ENCODE data around the gene SH3BP5.

The SH3BP5 gene

GRCh38 chr3:15321349-15321748, 11.0 kb downstream of the SH3BP5 start:
- H3K4me3 ChIP-seq (ENCODE audit: low read depth, low read length): no peak overlapping the region
- no peak for TF ChIP-seq CTCF (IDR thresholded peaks at IDR 0.05; ENCODE audit: low read depth, low read length)

GRCh38 chr3:15319575-15319974, 12.8 kb downstream of the SH3BP5 start:
- TF ChIP-seq CTCF (IDR thresholded peaks at IDR 0.05; ENCODE audit: low read depth, low read length): no peak
- H3K4me3 ChIP-seq (ENCODE audit: low read depth, low read length): no peak overlapping the region

- no peak overlapping the region for H3K4me3 ChIP-seq (ENCODE audit: low read depth, low read length)
- TF ChIP-seq CTCF (IDR thresholded peaks at IDR 0.05; ENCODE audit: low read depth, low read length): no peak
Measured at GRCh38 chr3:15319136-15319535, 13.2 kb downstream of the SH3BP5 start.

- TF ChIP-seq CTCF (IDR thresholded peaks at IDR 0.05; ENCODE audit: low read depth, low read length): no peak
Measured at GRCh38 chr3:15318661-15319060, 13.7 kb downstream of the SH3BP5 start.

GRCh38 chr3:15316998-15317435, 15.4 kb downstream of the SH3BP5 start:
- no peak for TF ChIP-seq CTCF (IDR thresholded peaks at IDR 0.05; ENCODE audit: low read depth, low read length)
- no peak overlapping the region for H3K4me3 ChIP-seq (ENCODE audit: low read depth, low read length)

More at GRCh38 chr3:15318661-15319060, 13.7 kb downstream of the SH3BP5 start:
- no peak overlapping the region for H3K4me3 ChIP-seq (ENCODE audit: low read depth, low read length)

GRCh38 chr3:15315003-15315402, 17.4 kb downstream of the SH3BP5 start:
- no peak for TF ChIP-seq CTCF (IDR thresholded peaks at IDR 0.05; ENCODE audit: low read depth, low read length)
- no peak overlapping the region for H3K4me3 ChIP-seq (ENCODE audit: low read depth, low read length)

GRCh38 chr3:15314276-15314675, 18.1 kb downstream of the SH3BP5 start:
- TF ChIP-seq CTCF (IDR thresholded peaks at IDR 0.05; ENCODE audit: low read depth, low read length): no peak
- no peak overlapping the region for H3K4me3 ChIP-seq (ENCODE audit: low read depth, low read length)
